SU-DHL-6 (cell line): ENCODE results near the gene NAA15.

ENCODE experiments used
- H2AFZ ChIP-seq: fragments of 200-600 bp; sonication (generic); 2 replicates; pipeline ENCODE4 v1.6.1; 2014; ENCODE audit warnings: low read depth, mild to moderate bottlenecking, moderate library complexity, mixed read lengths, antibody characterized with exemption, low read length; ENCODE audit not compliant: severe bottlenecking
- H3F3A ChIP-seq: fragments of 200-600 bp; shearing (Covaris generic); 2 replicates; pipeline ENCODE4 v1.6.0; 2016; ENCODE audit warnings: antibody characterized with exemption, mild to moderate bottlenecking; ENCODE audit not compliant: insufficient read depth
- H3K27ac ChIP-seq: fragments of 200-600 bp; sonication (generic); 2 replicates; pipeline ENCODE4 v1.5.1; 2016; ENCODE audit warnings: low read depth, mild to moderate bottlenecking, low read length, moderate library complexity, mixed read lengths
- H3K27me3 ChIP-seq: fragments of 200-600 bp; sonication (generic), shearing (Covaris generic); 2 replicates; pipeline ENCODE4 v1.6.0; 2014; ENCODE audit warnings: mild to moderate bottlenecking, low read length
- H3K36me3 ChIP-seq: fragments of 200-600 bp; sonication (generic); 2 replicates; pipeline ENCODE4 v1.6.1; 2014; ENCODE audit warnings: mild to moderate bottlenecking, low read length, mixed read lengths
- H3K4me2 ChIP-seq: fragments of 300-600, 200-600 bp; shearing (Covaris generic), sonication (generic); 2 replicates; pipeline ENCODE4 v1.6.0; 2014; ENCODE audit warnings: low read length, low read depth, mild to moderate bottlenecking; ENCODE audit not compliant: poor library complexity, severe bottlenecking
- H3K4me3 ChIP-seq: fragments of 200-600 bp; sonication (generic); 2 replicates; pipeline ENCODE4 v1.5.1; 2014; ENCODE audit warnings: antibody characterized with exemption, low read length, mild to moderate bottlenecking, mixed read lengths; ENCODE audit not compliant: insufficient read depth, poor library complexity, severe bottlenecking
- H3K79me2 ChIP-seq: fragments of 200-600 bp; sonication (generic); 2 replicates; pipeline ENCODE4 v1.6.1; 2014; ENCODE audit warnings: mild to moderate bottlenecking, low read length, moderate library complexity; ENCODE audit not compliant: insufficient read depth
- H3K9ac ChIP-seq: fragments of 200-600 bp; sonication (generic); 2 replicates; pipeline ENCODE4 v1.7.0; 2014; ENCODE audit warnings: mild to moderate bottlenecking, low read length
- H3K9me2 ChIP-seq: fragments of 200-600 bp; sonication (generic); replicated peaks from 2 replicates; pipeline ENCODE4 v1.6.1; 2014; ENCODE audit warnings: low read length; ENCODE audit not compliant: insufficient read depth
- H3K9me3 ChIP-seq: fragments of 200-600 bp; sonication (generic); 2 replicates; pipeline ENCODE4 v1.6.1; 2014; ENCODE audit warnings: low read length, mixed read lengths; ENCODE audit not compliant: insufficient read depth
- H4K20me1 ChIP-seq: fragments of 200-600 bp; sonication (generic); 2 replicates; pipeline ENCODE4 v1.6.1; 2014; ENCODE audit warnings: low read depth, mild to moderate bottlenecking, antibody characterized with exemption, low read length, moderate library complexity, mixed read lengths
- EZH2phosphoT487 ChIP-seq: fragments of 200-600 bp; sonication (generic), shearing (Covaris generic); conservative IDR thresholded peaks from 2 replicates; pipeline ENCODE4 v1.6.1; 2018; ENCODE audit warnings: mild to moderate bottlenecking, antibody characterized with exemption, low read length, moderate library complexity, mixed read lengths
- TF ChIP-seq, protein P1 (sequence below): fragments of 200-600 bp; sonication (generic); IDR thresholded peaks from one replicate; pipeline ENCODE4 v1.5.1; 2017; ENCODE audit warnings: antibody characterized with exemption, mild to moderate bottlenecking, low read length, moderate library complexity; ENCODE audit not compliant: insufficient read depth, poor library complexity, severe bottlenecking

The NAA15 gene

DNA sequence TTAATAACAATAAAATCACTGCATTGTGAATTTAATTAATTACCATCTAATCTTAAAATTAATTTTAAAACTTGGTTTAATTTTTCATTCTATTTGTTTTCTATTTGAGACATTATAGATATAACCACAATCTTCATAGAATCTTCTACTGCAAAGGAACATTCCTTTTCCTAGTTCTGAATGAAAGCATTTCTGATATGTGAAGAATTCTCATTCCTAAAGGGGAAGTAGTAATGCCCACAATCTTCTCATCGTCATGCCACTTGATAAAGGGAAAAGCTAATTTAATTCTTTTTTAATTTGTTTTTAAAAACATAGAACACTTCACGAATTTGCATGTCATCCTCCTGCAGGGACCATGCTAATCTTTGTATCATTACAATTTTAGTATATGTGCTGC, 45.0 kb upstream of the NAA15 start:
- Histone ChIP-seq H3K9me2 (no peaks in the 10 kb centered on the region), H3F3A (no peaks in the 10 kb centered on the region), H3K36me3 (no peaks in the 10 kb centered on the region), H3K27ac (no peak overlapping the region), H2AFZ (no peak overlapping the region), H4K20me1 (no peaks in the 10 kb centered on the region), H3K4me3 (no peak overlapping the region), H3K9me3 (no peaks in the 10 kb centered on the region), H3K79me2 (no peaks in the 10 kb centered on the region), H3K27me3 (no peaks in the 10 kb centered on the region), H3K4me2 (no peak overlapping the region), H3K9ac (no peak overlapping the region)
- TF ChIP-seq EZH2phosphoT487: no peak
- TF ChIP-seq, protein P1, sequence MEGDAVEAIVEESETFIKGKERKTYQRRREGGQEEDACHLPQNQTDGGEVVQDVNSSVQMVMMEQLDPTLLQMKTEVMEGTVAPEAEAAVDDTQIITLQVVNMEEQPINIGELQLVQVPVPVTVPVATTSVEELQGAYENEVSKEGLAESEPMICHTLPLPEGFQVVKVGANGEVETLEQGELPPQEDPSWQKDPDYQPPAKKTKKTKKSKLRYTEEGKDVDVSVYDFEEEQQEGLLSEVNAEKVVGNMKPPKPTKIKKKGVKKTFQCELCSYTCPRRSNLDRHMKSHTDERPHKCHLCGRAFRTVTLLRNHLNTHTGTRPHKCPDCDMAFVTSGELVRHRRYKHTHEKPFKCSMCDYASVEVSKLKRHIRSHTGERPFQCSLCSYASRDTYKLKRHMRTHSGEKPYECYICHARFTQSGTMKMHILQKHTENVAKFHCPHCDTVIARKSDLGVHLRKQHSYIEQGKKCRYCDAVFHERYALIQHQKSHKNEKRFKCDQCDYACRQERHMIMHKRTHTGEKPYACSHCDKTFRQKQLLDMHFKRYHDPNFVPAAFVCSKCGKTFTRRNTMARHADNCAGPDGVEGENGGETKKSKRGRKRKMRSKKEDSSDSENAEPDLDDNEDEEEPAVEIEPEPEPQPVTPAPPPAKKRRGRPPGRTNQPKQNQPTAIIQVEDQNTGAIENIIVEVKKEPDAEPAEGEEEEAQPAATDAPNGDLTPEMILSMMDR: no peak

DNA sequence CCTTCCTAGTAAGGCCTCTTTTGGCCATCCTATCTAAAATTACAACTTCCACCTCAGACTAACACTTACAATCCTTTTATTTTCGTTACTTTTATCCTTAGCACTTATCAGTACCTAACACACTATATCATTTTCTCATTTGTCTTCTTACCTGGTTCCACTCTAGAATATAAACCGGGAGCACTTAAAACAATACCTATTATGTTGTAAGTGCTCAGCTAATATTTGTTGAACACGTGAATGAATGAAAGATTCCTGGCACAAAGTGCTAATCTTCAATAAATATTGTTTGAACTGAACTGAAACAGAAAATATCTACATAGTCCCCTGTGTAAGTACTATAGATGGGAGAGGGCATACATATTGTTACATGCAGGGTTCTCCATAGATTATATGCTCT, 35.7 kb upstream of the NAA15 start:
- H4K20me1 ChIP-seq: no peaks in the 10 kb centered on the region
- H3F3A ChIP-seq: no peaks in the 10 kb centered on the region
- H3K79me2 ChIP-seq: no peaks in the 10 kb centered on the region
- H3K27me3 ChIP-seq: no peaks in the 10 kb centered on the region
- no peak overlapping the region for H2AFZ ChIP-seq
- peak overlapping the region; percentile 57; the same call in 1 of the 2 replicates for H3K9ac ChIP-seq
- no peak for TF ChIP-seq EZH2phosphoT487
- TF ChIP-seq, protein P1: no peak
- H3K27ac ChIP-seq: no peak overlapping the region
- H3K4me2 ChIP-seq: peak overlapping the region; percentile 75
- no peaks in the 10 kb centered on the region for H3K36me3 ChIP-seq
- H3K9me2 ChIP-seq: no peaks in the 10 kb centered on the region
- H3K9me3 ChIP-seq: no peaks in the 10 kb centered on the region
- H3K4me3 ChIP-seq: peak overlapping the region; percentile 52

DNA sequence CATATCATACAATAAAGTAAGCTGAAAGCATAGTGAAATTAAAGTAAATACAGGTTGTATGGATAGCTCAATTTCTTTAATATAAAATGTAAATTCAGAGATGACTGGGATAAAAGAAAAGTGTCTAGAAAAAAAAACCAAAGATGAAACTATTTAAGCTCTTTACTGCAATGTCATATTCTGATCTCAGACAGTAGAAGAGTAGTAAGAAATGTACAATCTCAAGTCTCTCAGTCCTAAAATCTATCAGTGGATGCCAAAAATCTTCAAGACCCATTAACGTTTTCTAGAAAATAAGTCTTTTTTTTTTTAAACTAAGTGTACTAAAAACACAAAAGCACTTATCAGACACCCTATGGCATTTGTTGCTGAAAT, 35.1 kb upstream of the NAA15 start:
- H4K20me1 ChIP-seq: no peaks in the 10 kb centered on the region
- H3K4me3 ChIP-seq: peak overlapping the region; percentile 52
- peak overlapping the region; percentile 75 for H3K4me2 ChIP-seq
- no peaks in the 10 kb centered on the region for H3K9me2 ChIP-seq
- peak overlapping the region; percentile 57 for H3K9ac ChIP-seq
- no peak for TF ChIP-seq EZH2phosphoT487
- TF ChIP-seq, protein P1: no peak
- H2AFZ ChIP-seq: peak overlapping the region; percentile 95
- peak overlapping the region; percentile 78 for H3K27ac ChIP-seq
- H3K27me3 ChIP-seq: no peaks in the 10 kb centered on the region
- H3K79me2 ChIP-seq: no peaks in the 10 kb centered on the region
- H3K36me3 ChIP-seq: no peaks in the 10 kb centered on the region
- no peaks in the 10 kb centered on the region for H3K9me3 ChIP-seq
- no peaks in the 10 kb centered on the region for H3F3A ChIP-seq
